ENCODE measurements around the gene ATP10D. TPM values are rescaled to one million over a fixed set of nuclear protein-coding genes. Genes with fewer than 3 reads are reported as not detected.
"Not testable (repeated sequence)": the region's sequence is repeated elsewhere in the genome, so short reads cannot be mapped to it uniquely, and the experiment has no call there.

The ATP10D gene
- total RNA-seq, 1 donor from 2014 or later, result 36.2 TPM

DNA sequence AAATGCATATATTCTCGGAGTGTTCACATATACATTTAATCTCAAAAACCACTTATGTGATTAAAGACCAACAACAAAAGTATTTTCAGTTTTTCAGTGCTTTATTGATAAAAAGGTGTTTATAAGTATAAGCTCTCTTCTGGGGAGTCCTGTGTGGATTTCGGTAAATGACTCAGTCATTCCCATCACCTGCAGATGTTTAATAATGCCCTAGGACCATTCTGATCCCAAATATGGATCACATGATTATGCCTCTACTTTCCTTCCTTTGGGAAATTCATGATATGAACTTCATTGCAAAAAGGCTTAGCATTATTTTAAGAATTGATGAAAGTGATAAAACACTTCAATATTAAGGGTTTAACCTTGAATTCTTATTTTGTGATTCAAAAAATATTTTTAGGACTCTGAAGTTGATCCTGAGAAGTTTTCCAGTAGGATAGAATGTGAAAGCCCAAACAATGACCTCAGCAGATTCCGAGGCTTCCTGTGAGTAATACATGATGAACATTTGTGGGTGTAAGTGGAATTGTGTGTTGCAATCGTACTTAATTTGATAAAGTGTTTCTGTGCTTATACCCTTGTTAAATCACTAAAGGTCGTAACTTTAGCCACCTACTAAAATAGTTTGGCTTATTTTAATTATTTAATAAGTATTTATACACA, 40.2 kb downstream of the ATP10D start:
- Mint-ChIP-seq H3K4me1 (ENCODE audit: unreplicated experiment) (peaks cover 26% of the 10 kb centered on the region), H3K9me3 (ENCODE audit: unreplicated experiment) (peaks cover 11% of the 10 kb centered on the region), H3K27me3 (ENCODE audit: unreplicated experiment) (no peaks in the 10 kb centered on the region), H3K27ac (ENCODE audit: unreplicated experiment) (peak overlapping the region; percentile 80), H3K4me3 (ENCODE audit: unreplicated experiment) (no peak overlapping the region), H3K36me3 (ENCODE audit: unreplicated experiment) (peaks cover 53% of the 10 kb centered on the region)
- DNase-seq (ENCODE audit: extremely low spot score, unreplicated experiment), result no peak
- TF ChIP-seq, protein P1, sequence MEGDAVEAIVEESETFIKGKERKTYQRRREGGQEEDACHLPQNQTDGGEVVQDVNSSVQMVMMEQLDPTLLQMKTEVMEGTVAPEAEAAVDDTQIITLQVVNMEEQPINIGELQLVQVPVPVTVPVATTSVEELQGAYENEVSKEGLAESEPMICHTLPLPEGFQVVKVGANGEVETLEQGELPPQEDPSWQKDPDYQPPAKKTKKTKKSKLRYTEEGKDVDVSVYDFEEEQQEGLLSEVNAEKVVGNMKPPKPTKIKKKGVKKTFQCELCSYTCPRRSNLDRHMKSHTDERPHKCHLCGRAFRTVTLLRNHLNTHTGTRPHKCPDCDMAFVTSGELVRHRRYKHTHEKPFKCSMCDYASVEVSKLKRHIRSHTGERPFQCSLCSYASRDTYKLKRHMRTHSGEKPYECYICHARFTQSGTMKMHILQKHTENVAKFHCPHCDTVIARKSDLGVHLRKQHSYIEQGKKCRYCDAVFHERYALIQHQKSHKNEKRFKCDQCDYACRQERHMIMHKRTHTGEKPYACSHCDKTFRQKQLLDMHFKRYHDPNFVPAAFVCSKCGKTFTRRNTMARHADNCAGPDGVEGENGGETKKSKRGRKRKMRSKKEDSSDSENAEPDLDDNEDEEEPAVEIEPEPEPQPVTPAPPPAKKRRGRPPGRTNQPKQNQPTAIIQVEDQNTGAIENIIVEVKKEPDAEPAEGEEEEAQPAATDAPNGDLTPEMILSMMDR (IDR thresholded peaks at IDR 0.05), result no peak

- DNase-seq (ENCODE audit: extremely low spot score, unreplicated experiment), result no peak
- Mint-ChIP-seq H3K4me1 (ENCODE audit: unreplicated experiment) (peaks cover 36% of the 10 kb centered on the region), H3K27me3 (ENCODE audit: unreplicated experiment) (no peaks in the 10 kb centered on the region), H3K9me3 (ENCODE audit: unreplicated experiment) (peaks cover 11% of the 10 kb centered on the region), H3K36me3 (ENCODE audit: unreplicated experiment) (peaks cover 48% of the 10 kb centered on the region), H3K4me3 (ENCODE audit: unreplicated experiment) (no peak overlapping the region), H3K27ac (ENCODE audit: unreplicated experiment) (peak overlapping the region; percentile 80)
- TF ChIP-seq, protein P1 (IDR thresholded peaks at IDR 0.05), result no peak
Observed at GRCh38 chr4:47526281-47526680, 41.2 kb downstream of the ATP10D start.

- not testable (repeated sequence) for DNase-seq (ENCODE audit: extremely low spot score, unreplicated experiment); H3K4me3 Mint-ChIP-seq (ENCODE audit: unreplicated experiment); H3K27me3 Mint-ChIP-seq (ENCODE audit: unreplicated experiment)
- peaks cover 47% of the 10 kb centered on the region for H3K36me3 Mint-ChIP-seq (ENCODE audit: unreplicated experiment)
- H3K27ac Mint-ChIP-seq (ENCODE audit: unreplicated experiment), result peak overlapping the region; percentile 60
- H3K9me3 Mint-ChIP-seq (ENCODE audit: unreplicated experiment), result peaks cover 11% of the 10 kb centered on the region
- peaks cover 50% of the 10 kb centered on the region for H3K4me1 Mint-ChIP-seq (ENCODE audit: unreplicated experiment)
Observed at GRCh38 chr4:47528646-47529045, 43.6 kb downstream of the ATP10D start.

- TF ChIP-seq, protein P1 (IDR thresholded peaks at IDR 0.05), result no peak
- H3K4me1 Mint-ChIP-seq (ENCODE audit: unreplicated experiment), result peaks cover 42% of the 10 kb centered on the region
- no peaks in the 10 kb centered on the region for H3K27me3 Mint-ChIP-seq (ENCODE audit: unreplicated experiment)
- peaks cover 58% of the 10 kb centered on the region for H3K36me3 Mint-ChIP-seq (ENCODE audit: unreplicated experiment)
- DNase-seq (ENCODE audit: extremely low spot score, unreplicated experiment), result no peak
- peaks cover 26% of the 10 kb centered on the region for H3K9me3 Mint-ChIP-seq (ENCODE audit: unreplicated experiment)
- H3K27ac Mint-ChIP-seq (ENCODE audit: unreplicated experiment), result peak overlapping the region; percentile 76
- no peak overlapping the region for H3K4me3 Mint-ChIP-seq (ENCODE audit: unreplicated experiment)
Observed at GRCh38 chr4:47530801-47531200, 45.7 kb downstream of the ATP10D start.

DNA sequence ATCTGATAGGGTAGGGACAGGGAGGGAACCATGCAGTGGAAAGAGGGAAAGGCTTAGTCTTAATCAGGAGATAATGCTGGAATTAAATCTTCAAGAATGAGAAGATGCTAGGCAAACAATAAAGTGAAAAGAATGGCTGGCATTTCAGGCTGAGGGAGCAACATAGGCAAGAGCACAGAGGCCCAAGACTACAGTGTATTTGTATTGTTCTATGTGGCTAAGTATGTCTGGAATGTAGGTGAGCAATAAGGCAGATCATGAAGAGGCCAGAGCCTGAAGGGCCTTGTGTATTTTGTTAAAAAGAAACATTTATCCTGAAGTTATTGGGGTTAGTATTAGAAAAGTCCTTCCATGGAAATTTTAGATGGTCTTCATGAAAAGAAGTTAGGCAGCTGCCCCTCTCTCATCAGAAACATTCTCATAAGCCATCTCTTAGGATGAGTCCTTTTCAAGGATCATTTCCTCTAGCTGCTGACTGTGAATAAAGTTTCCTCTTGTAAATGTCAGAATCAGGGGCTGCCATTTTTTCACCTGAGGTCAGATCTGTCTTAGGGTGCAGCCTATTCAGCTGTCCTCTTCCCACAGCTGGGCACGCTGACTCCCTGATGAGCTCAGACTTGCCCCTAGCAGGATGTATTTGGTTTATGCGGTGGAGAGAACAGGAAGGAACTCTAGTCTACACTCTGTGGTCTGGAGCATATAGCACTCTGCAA, 46.3 kb downstream of the ATP10D start:
- Mint-ChIP-seq H3K9me3 (ENCODE audit: unreplicated experiment) (peaks cover 31% of the 10 kb centered on the region), H3K4me1 (ENCODE audit: unreplicated experiment) (peaks cover 36% of the 10 kb centered on the region), H3K27me3 (ENCODE audit: unreplicated experiment) (no peaks in the 10 kb centered on the region), H3K27ac (ENCODE audit: unreplicated experiment) (peak overlapping the region; percentile 76), H3K4me3 (ENCODE audit: unreplicated experiment) (no peak overlapping the region), H3K36me3 (ENCODE audit: unreplicated experiment) (peaks cover 59% of the 10 kb centered on the region)
- TF ChIP-seq, protein P1 (IDR thresholded peaks at IDR 0.05), result no peak
- no peak for DNase-seq (ENCODE audit: extremely low spot score, unreplicated experiment)

All from osteocyte (in vitro differentiated cells).